Right atrium auricular region (tissue), 2 donors: ENCODE results near the gene FOXP4. TPM values are rescaled to one million over a fixed set of nuclear protein-coding genes. Genes with fewer than 3 reads are reported as not detected.
A peak's percentile ranks its signal among the peaks of the same experiment; 100 is the strongest.

ENCODE experiments used
- DNase-seq: peaks from one replicate; pipeline ENCODE4 v3.0.0-alpha.2; 2019; ENCODE audit warnings: low spot score
- H3K27ac ChIP-seq, 2 donors: fragments of 200-600 bp; sonication (generic); 1 replicate in 1 of 2; 2 replicates in 1 of 2; pipeline ENCODE4 v1.5.1; 2016 to 2019
- H3K27me3 ChIP-seq, 2 donors: fragments of 200-600 bp; sonication (generic); one replicate each; pipeline versions ENCODE4 v1.5.1 to v1.6.0; 2017 to 2019
- H3K36me3 ChIP-seq: fragments of 200-600 bp; sonication (generic); one replicate; pipeline ENCODE4 v1.5.1; 2016
- H3K4me1 ChIP-seq, 2 donors: fragments of 200-600 bp; sonication (generic); one replicate each; pipeline versions ENCODE4 v1.5.1 to v1.6.0; 2017 to 2019
- H3K4me3 ChIP-seq, 2 donors: fragments of 200-600 bp; sonication (generic); 1 replicate in 1 of 2; 2 replicates in 1 of 2; pipeline ENCODE4 v1.5.1; 2017 to 2019; ENCODE audit warnings: mild to moderate bottlenecking in 1 of 2, moderate library complexity in 1 of 2
- H3K9me3 ChIP-seq, 2 donors: fragments of 200-600 bp; sonication (generic); one replicate each; pipeline ENCODE4 v1.5.1; 2019
- CTCF ChIP-seq, 2 donors: fragments of 200-600 bp; sonication (generic); IDR thresholded peaks; one replicate each; pipeline ENCODE4 v1.5.1; 2019; ENCODE audit warnings: antibody characterized with exemption in 2 of 2
- total RNA-seq, 2 donors: library from RNA; depleted of rRNA; stranded (reverse); fragments of >200 nt; gene quantifications; one replicate each; pipeline ENCODE4 v1.1.0, GENCODE V29; 2016

FOXP4 gene
- total RNA-seq, 2 donors from 2014 or later: 9.3 to 20.2 TPM

GRCh38 chr6:41568585-41569384 is 22.6 kb downstream of the FOXP4 start:
- Histone ChIP-seq H3K27ac (peak overlapping the region; percentile 61 to 71), H3K27me3 (no peaks in the 10 kb centered on the region), H3K4me1 (peaks cover 0 to 32% of the 10 kb centered on the region in 2 donors), H3K36me3 (peaks cover 15% of the 10 kb centered on the region), H3K9me3 (no peaks in the 10 kb centered on the region), H3K4me3 (no peak overlapping the region)
- no peak for DNase-seq
- no peak for TF ChIP-seq CTCF (IDR thresholded peaks at IDR 0.05)

DNA sequence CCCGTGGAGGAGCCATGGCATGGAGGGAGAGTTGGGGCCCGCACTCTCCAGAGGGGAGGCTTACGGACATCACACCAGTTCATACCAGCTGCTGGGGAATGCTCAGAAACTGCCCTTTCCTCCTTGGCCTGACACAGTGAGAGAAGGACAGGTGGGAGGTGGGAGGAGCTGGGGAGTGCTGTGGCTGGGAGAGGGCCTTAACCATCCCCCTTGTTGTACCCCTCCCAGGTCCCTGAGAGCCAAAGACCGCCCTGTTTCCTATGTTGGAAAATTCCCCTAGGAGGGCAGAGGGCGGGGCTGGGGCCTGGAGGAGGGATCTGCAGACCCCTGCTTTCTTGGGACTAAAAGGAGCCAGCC is 24.1 kb downstream of the FOXP4 start:
- peaks cover 0 to 39% of the 10 kb centered on the region in 2 donors for H3K4me1 ChIP-seq
- H3K27me3 ChIP-seq: no peaks in the 10 kb centered on the region

DNA sequence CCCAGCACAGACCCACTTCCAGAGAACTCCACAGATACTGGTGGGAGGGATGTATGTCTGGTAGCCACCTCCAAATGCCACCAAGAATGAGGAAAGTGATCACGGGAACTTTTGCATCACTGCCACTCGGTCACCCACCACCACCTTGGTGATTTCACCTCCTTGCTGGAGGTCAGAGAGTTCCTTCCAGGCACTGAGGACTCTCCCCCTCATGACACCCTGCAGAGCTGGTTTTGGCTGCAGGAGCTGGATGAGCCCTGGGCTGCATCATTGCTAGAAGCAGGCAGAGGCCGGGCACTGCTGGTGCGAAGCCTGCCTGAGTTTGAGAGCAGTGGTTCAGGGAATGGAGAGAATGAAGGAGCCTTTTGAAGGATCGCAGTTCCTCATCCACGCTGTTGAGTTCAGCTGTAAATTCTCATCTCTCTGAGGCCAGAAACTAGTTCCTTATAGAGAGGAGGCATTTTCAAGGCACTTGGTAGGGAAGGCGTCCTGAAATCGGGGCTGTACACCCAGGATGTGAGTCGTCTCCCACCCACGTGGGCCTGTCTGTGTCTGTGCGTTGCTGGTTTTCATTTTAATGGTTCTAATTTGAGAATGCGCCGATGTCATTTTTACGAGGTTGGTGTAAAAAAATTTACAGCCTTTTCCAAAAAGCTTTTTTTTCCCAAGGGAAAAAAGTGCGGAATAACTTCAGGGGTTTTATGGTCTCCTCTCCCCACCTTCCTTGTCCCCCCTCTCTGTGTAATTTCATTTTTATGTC is 25.0 kb downstream of the FOXP4 start:
- Histone ChIP-seq H3K27ac (no peak overlapping the region), H3K9me3 (no peaks in the 10 kb centered on the region), H3K4me1 (peaks cover 0 to 48% of the 10 kb centered on the region in 2 donors), H3K27me3 (no peaks in the 10 kb centered on the region), H3K36me3 (peaks cover 12% of the 10 kb centered on the region), H3K4me3 (no peak overlapping the region)
- TF ChIP-seq CTCF (IDR thresholded peaks at IDR 0.05): no peak
- DNase-seq: no peak

More for the DNA sequence above, 24.1 kb downstream of the FOXP4 start:
- peaks cover 15% of the 10 kb centered on the region for H3K36me3 ChIP-seq
- H3K27ac ChIP-seq: no peak overlapping the region
- TF ChIP-seq CTCF (IDR thresholded peaks at IDR 0.05): no peak
- DNase-seq: no peak
- no peak overlapping the region for H3K4me3 ChIP-seq
- H3K9me3 ChIP-seq: no peaks in the 10 kb centered on the region

GRCh38 chr6:41572613-41573012 is 26.4 kb downstream of the FOXP4 start:
- no peak for TF ChIP-seq CTCF (IDR thresholded peaks at IDR 0.05)
- no peak overlapping the region for H3K27ac ChIP-seq
- H3K9me3 ChIP-seq: no peaks in the 10 kb centered on the region
- no peak overlapping the region for H3K4me3 ChIP-seq
- H3K4me1 ChIP-seq: peaks cover 0 to 57% of the 10 kb centered on the region in 2 donors
- no peak for DNase-seq
- no peaks in the 10 kb centered on the region for H3K27me3 ChIP-seq
- no peaks in the 10 kb centered on the region for H3K36me3 ChIP-seq

GRCh38 chr6:41573276-41573675 is 27.1 kb downstream of the FOXP4 start:
- Histone ChIP-seq H3K4me1 (peaks cover 0 to 57% of the 10 kb centered on the region in 2 donors), H3K27ac (no peak overlapping the region), H3K27me3 (no peaks in the 10 kb centered on the region), H3K9me3 (no peaks in the 10 kb centered on the region), H3K4me3 (no peak overlapping the region), H3K36me3 (no peaks in the 10 kb centered on the region)
- no peak for TF ChIP-seq CTCF (IDR thresholded peaks at IDR 0.05)
- no peak for DNase-seq
